Astrocyte (in vitro differentiated cells and primary cell): ENCODE results near the gene KIF26B. TPM values are rescaled to one million over a fixed set of nuclear protein-coding genes. Genes with fewer than 3 reads are reported as not detected.

Experiments used
- DNase-seq: peaks from one replicate; pipeline ENCODE4 v3.0.0-alpha.2; 2010; ENCODE audit warnings: low read depth
- FAIRE-seq: peaks from 2 replicates; lab custom pipeline; 2011; peaks lifted over from hg19 to GRCh38; lab: Jason Lieb, UNC
- H2AFZ ChIP-seq: 2 replicates; pipeline ENCODE4 v1.6.0; 2012; ENCODE audit warnings: low read depth, low read length, inconsistent platforms
- H3K27ac ChIP-seq: 2 replicates; pipeline ENCODE4 v1.5.1; 2011; ENCODE audit warnings: low read depth, low read length, inconsistent platforms
- H3K27me3 ChIP-seq: 2 replicates; pipeline ENCODE4 v1.6.0; 2011; ENCODE audit warnings: low read length, inconsistent platforms; ENCODE audit not compliant: insufficient read depth
- H3K36me3 ChIP-seq: 2 replicates; pipeline ENCODE4 v1.5.1; 2011; ENCODE audit warnings: low read length, inconsistent platforms; ENCODE audit not compliant: insufficient read depth
- H3K4me1 ChIP-seq: 2 replicates; pipeline ENCODE4 v1.5.1; 2011; ENCODE audit warnings: low read length, inconsistent platforms; ENCODE audit not compliant: insufficient read depth
- H3K4me2 ChIP-seq: 2 replicates; pipeline ENCODE4 v1.6.0; 2012; ENCODE audit warnings: low read length, inconsistent platforms
- H3K4me3 ChIP-seq: 2 replicates; pipeline ENCODE4 v1.5.1; 2011; ENCODE audit warnings: low read depth, mild to moderate bottlenecking, low read length, inconsistent platforms; ENCODE audit not compliant: insufficient read depth
- H3K79me2 ChIP-seq: 2 replicates; pipeline ENCODE4 v1.6.0; 2012; ENCODE audit warnings: mild to moderate bottlenecking, low read length, inconsistent platforms; ENCODE audit not compliant: insufficient read depth
- H3K9ac ChIP-seq: 2 replicates; pipeline ENCODE4 v1.6.0; 2012; ENCODE audit warnings: mild to moderate bottlenecking, low read length, inconsistent platforms
- H3K9me3 ChIP-seq: 2 replicates; pipeline ENCODE4 v1.5.1; 2012; ENCODE audit warnings: low read depth, mild to moderate bottlenecking, low read length, inconsistent platforms; ENCODE audit not compliant: insufficient read depth
- H4K20me1 ChIP-seq: 2 replicates; pipeline ENCODE4 v1.6.0; 2012; ENCODE audit warnings: low read length, inconsistent platforms; ENCODE audit not compliant: insufficient read depth
- H3K27ac Mint-ChIP-seq: one replicate; pipeline ENCODE4 v1.8.0; 2021; ENCODE audit warnings: mild to moderate bottlenecking, mixed read lengths; ENCODE audit not compliant: unreplicated experiment
- H3K27me3 Mint-ChIP-seq: one replicate; pipeline ENCODE4 v1.8.0; 2021; ENCODE audit warnings: low read depth, mixed read lengths; ENCODE audit not compliant: unreplicated experiment
- H3K36me3 Mint-ChIP-seq: one replicate; pipeline ENCODE4 v1.8.0; 2021; ENCODE audit warnings: low read depth, mixed read lengths; ENCODE audit not compliant: unreplicated experiment
- H3K4me1 Mint-ChIP-seq: one replicate; pipeline ENCODE4 v1.8.0; 2021; ENCODE audit warnings: low read depth, mixed read lengths; ENCODE audit not compliant: unreplicated experiment
- H3K4me3 Mint-ChIP-seq: one replicate; pipeline ENCODE4 v1.8.0; 2021; ENCODE audit warnings: mild to moderate bottlenecking, moderate library complexity, mixed read lengths; ENCODE audit not compliant: unreplicated experiment
- H3K9me3 Mint-ChIP-seq: one replicate; pipeline ENCODE4 v1.8.0; 2021; ENCODE audit warnings: mild to moderate bottlenecking, mixed read lengths; ENCODE audit not compliant: unreplicated experiment
- EZH2 ChIP-seq: IDR thresholded peaks from 2 replicates; pipeline ENCODE4 v1.6.1; 2012; ENCODE audit warnings: mild to moderate bottlenecking, low read length, inconsistent platforms; ENCODE audit not compliant: insufficient read depth
- total RNA-seq: library from RNA; stranded (reverse); gene quantifications from 2 replicates; pipeline ENCODE4 v1.2.1, GENCODE V29; 2021
- TF ChIP-seq, protein P1 (sequence below): IDR thresholded peaks from 2 replicates; pipeline ENCODE4 v1.5.1; 2011; ENCODE audit warnings: low read depth, mild to moderate bottlenecking, inconsistent platforms, low read length, moderate library complexity; ENCODE audit not compliant: insufficient read depth

KIF26B gene
- total RNA-seq, 1 donor from 2014 or later: 6.8 TPM

DNA sequence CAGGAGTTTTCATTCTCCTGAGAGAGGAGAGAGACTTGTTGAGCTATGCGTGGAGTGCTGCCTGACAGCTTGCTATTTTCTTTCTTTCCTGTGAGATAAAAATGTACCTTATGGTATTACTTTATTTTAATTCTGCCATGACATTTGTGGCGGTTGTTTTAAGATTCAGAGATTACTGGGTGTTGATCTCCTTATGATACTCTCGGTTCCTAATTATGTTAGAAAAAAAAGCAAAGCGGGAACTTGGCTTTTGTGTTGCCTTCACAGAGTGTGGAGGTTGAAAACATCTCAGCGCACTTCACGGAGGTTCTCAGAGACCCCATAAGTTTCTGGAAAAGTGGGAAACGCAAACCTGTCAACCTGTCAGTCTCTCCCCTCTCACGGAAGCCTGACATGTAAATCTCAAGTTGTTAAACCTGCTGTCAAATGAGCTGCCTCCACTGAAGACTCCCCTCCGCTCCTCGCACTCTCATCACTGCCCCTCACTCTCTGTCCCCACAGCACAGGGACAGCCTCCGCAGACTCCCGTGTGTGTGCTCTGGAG lies 405.6 kb downstream of the KIF26B start:
- Mint-ChIP-seq H3K9me3 (no peaks in the 10 kb centered on the region), H3K4me1 (no peaks in the 10 kb centered on the region), H3K4me3 (no peak overlapping the region), H3K36me3 (peaks cover 20% of the 10 kb centered on the region), H3K27ac (no peak overlapping the region), H3K27me3 (peaks cover 21% of the 10 kb centered on the region)
- no peak overlapping the region for H3K4me2 ChIP-seq
- DNase-seq (no peak), FAIRE-seq (no peak)
- H3K9ac ChIP-seq: no peak overlapping the region
- H3K4me1 ChIP-seq: no peaks in the 10 kb centered on the region
- H3K27ac ChIP-seq: no peak overlapping the region
- no peaks in the 10 kb centered on the region for H3K27me3 ChIP-seq
- H3K9me3 ChIP-seq: no peaks in the 10 kb centered on the region
- no peaks in the 10 kb centered on the region for H4K20me1 ChIP-seq
- H2AFZ ChIP-seq: no peak overlapping the region
- TF ChIP-seq, protein P1, sequence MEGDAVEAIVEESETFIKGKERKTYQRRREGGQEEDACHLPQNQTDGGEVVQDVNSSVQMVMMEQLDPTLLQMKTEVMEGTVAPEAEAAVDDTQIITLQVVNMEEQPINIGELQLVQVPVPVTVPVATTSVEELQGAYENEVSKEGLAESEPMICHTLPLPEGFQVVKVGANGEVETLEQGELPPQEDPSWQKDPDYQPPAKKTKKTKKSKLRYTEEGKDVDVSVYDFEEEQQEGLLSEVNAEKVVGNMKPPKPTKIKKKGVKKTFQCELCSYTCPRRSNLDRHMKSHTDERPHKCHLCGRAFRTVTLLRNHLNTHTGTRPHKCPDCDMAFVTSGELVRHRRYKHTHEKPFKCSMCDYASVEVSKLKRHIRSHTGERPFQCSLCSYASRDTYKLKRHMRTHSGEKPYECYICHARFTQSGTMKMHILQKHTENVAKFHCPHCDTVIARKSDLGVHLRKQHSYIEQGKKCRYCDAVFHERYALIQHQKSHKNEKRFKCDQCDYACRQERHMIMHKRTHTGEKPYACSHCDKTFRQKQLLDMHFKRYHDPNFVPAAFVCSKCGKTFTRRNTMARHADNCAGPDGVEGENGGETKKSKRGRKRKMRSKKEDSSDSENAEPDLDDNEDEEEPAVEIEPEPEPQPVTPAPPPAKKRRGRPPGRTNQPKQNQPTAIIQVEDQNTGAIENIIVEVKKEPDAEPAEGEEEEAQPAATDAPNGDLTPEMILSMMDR: no peak
- no peak for TF ChIP-seq EZH2
- no peaks in the 10 kb centered on the region for H3K36me3 ChIP-seq
- no peaks in the 10 kb centered on the region for H3K79me2 ChIP-seq
- H3K4me3 ChIP-seq: no peak overlapping the region

DNA sequence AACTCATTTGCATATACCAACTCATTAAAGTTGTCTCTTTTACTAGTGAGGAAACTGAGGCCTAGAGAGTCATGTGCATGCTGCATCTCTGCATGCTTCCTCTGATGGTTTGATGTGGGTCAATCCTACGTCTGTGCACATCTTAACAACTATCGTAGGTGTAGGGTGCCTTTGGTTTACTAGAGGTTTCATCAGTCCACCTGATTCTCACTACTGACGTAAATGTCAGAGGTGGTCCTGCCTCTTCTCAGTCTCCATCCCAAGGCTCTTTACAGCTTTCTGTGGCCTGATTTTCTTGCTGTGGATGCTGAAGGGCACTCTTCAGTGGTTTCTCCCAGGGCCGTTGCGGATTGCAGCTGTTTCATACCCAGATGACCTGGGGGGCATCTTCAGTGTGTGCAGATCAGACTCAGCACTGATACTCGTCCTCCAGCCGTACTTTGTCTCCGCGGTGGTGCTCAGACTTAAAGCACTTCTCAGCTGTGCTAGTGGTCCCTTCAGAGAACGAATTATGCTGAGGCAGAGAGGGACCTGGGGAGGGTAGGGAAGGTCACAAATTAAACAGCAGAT lies 407.0 kb downstream of the KIF26B start:
- no peaks in the 10 kb centered on the region for H4K20me1 ChIP-seq
- TF ChIP-seq, protein P1: no peak
- TF ChIP-seq EZH2: no peak
- no peak overlapping the region for H3K27ac ChIP-seq
- Mint-ChIP-seq H3K9me3 (no peaks in the 10 kb centered on the region), H3K27ac (no peak overlapping the region), H3K4me1 (no peaks in the 10 kb centered on the region), H3K36me3 (peaks cover 19% of the 10 kb centered on the region), H3K4me3 (no peak overlapping the region), H3K27me3 (peaks cover 13% of the 10 kb centered on the region)
- no peaks in the 10 kb centered on the region for H3K27me3 ChIP-seq
- H3K4me2 ChIP-seq: no peak overlapping the region
- DNase-seq (no peak), FAIRE-seq (no peak)
- H3K9me3 ChIP-seq: no peaks in the 10 kb centered on the region
- H3K4me3 ChIP-seq: no peak overlapping the region
- H3K9ac ChIP-seq: no peak overlapping the region
- no peaks in the 10 kb centered on the region for H3K4me1 ChIP-seq
- no peaks in the 10 kb centered on the region for H3K79me2 ChIP-seq
- no peak overlapping the region for H2AFZ ChIP-seq
- H3K36me3 ChIP-seq: no peaks in the 10 kb centered on the region

DNA sequence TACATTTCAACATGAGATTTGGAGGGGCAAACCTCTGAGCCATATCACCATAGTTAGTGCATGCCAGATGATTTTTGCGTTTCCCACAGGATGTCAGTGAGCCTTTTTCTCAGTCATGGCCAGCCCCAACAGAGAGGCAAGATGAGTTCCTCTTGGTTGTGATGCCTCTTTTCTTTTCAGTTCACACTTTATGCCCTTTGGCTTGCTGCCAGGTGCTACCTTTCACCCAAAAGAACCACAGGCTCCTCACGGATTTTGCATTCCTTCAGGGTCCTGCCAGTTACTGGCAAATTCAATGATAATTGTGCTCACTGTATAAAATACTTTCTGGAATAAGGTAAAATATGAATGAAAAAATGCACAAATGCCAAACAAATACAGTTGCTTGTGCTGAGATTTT lies 411.3 kb downstream of the KIF26B start:
- Mint-ChIP-seq H3K9me3 (no peaks in the 10 kb centered on the region), H3K27ac (no peak overlapping the region), H3K36me3 (peaks cover 9% of the 10 kb centered on the region), H3K27me3 (peaks cover 18% of the 10 kb centered on the region), H3K4me3 (no peak overlapping the region), H3K4me1 (no peaks in the 10 kb centered on the region)
- no peak for FAIRE-seq
- TF ChIP-seq, protein P1: no peak
- no peak for TF ChIP-seq EZH2
- Histone ChIP-seq H3K4me2 (no peak overlapping the region), H3K4me1 (no peaks in the 10 kb centered on the region), H3K79me2 (no peaks in the 10 kb centered on the region), H2AFZ (no peak overlapping the region), H4K20me1 (no peaks in the 10 kb centered on the region), H3K4me3 (no peak overlapping the region), H3K9me3 (no peaks in the 10 kb centered on the region), H3K27me3 (no peaks in the 10 kb centered on the region), H3K27ac (no peak overlapping the region), H3K9ac (no peak overlapping the region), H3K36me3 (no peaks in the 10 kb centered on the region)
- no peak for DNase-seq
